Stomach (tissue), 9 donors: ENCODE measurements around the gene UBE2V1. TPM values are rescaled to one million over a fixed set of nuclear protein-coding genes. Genes with fewer than 3 reads are reported as not detected.

Source experiments
- DNase-seq, 2 donors: peaks; one replicate each; pipeline versions ENCODE4 v3.0.0 to v3.0.0-alpha.2; 2013 to 2019
- H3K27ac ChIP-seq, 5 donors: fragments of 200-600 bp in 4 of 5; sonication (generic) in 4 of 5; one replicate each; pipeline ENCODE4 v1.5.1; 2013 to 2019; ENCODE audit warnings: mild to moderate bottlenecking in 1 of 5, moderate library complexity in 1 of 5
- H3K27me3 ChIP-seq, 3 donors: fragments of 200-600 bp; sonication (generic); one replicate each; pipeline ENCODE4 v1.5.1; 2017 to 2019; ENCODE audit warnings: mixed run types in 1 of 3
- H3K36me3 ChIP-seq, 4 donors: fragments of 200-600 bp; sonication (generic); 1 replicate in 3 of 4; 2 replicates in 1 of 4; pipeline ENCODE4 v1.5.1; 2016 to 2019
- H3K4me1 ChIP-seq, 4 donors: fragments of 200-600 bp; sonication (generic); one replicate each; pipeline ENCODE4 v1.5.1; 2016 to 2019
- H3K4me3 ChIP-seq, 4 donors: fragments of 200-600 bp; sonication (generic) in 3 of 4; one replicate each; pipeline ENCODE4 v1.5.1; 2016 to 2019; ENCODE audit warnings: mild to moderate bottlenecking in 1 of 4
- H3K9me3 ChIP-seq, 4 donors: fragments of 200-600 bp; sonication (generic); one replicate each; pipeline ENCODE4 v1.5.1; 2016 to 2019
- EP300 ChIP-seq: sonication (generic); formaldehyde crosslinking; IDR thresholded peaks from one replicate; pipeline ENCODE4 v1.6.1; 2017; ENCODE audit warnings: antibody characterized with exemption
- POLR2A ChIP-seq, 4 donors: fragments of 450-650 bp; IDR thresholded peaks; one replicate each; pipeline ENCODE4 v1.6.1; 2016; ENCODE audit warnings: antibody characterized with exemption in 4 of 4, control low read depth in 2 of 4, mild to moderate bottlenecking in 1 of 4, moderate library complexity in 1 of 4
- POLR2AphosphoS5 ChIP-seq, 3 donors: sonication (generic); formaldehyde crosslinking; IDR thresholded peaks; one replicate each; pipeline ENCODE4 v1.6.1; 2016; ENCODE audit warnings: antibody characterized with exemption in 3 of 3
- WGBS, 5 donors: extraction: QIAGEN DNeasy Blood & Tissue Kit in 3 of 5; methylation state at CpG; one replicate each; pipeline versions ENCODE4 v1.1.5 to v1.1.7; 2013 to 2018; 5-methylcytosine and 5-hydroxymethylcytosine counted together
- intact Hi-C: fragments of 100-400 bp; cut with DNase I; formaldehyde crosslinking; loops from one replicate; pipeline ENCODE4 v1.15.1; 2023; ENCODE audit warnings: low total_unique reads
- polyA plus RNA-seq, 3 donors: library from polyadenylated mRNA; stranded (reverse); fragments of 200-250 nt; gene quantifications; one replicate each; pipeline ENCODE4 v1.2.3, GENCODE V29; 2013
- total RNA-seq, 5 donors: library from RNA; depleted of rRNA; stranded (reverse); fragments of >200 nt; gene quantifications; one replicate each; pipeline versions ENCODE4 v1.1.0 to v1.2.3, GENCODE V29; 2014 to 2016
- TF ChIP-seq, protein P1 (sequence below), 7 experiments: fragments of 450-650 bp in 4 of 7; fragments of 200-600 bp in 3 of 7; sonication (generic) in 3 of 7; IDR thresholded peaks; one replicate each; pipeline ENCODE4 v1.5.1; 2016 to 2019; ENCODE audit warnings: antibody characterized with exemption in 7 of 7, control low read depth in 2 of 7, mild to moderate bottlenecking in 1 of 7
- donor health status: healthy with polysubstance abuse.
- donor health status: Bipolar disorder and iron deficiency.
- donor health status: healthy.

UBE2V1 gene
- total and polyA plus RNA-seq, 8 donors: 52.6 to 111 (median 72.5) TPM

DNA sequence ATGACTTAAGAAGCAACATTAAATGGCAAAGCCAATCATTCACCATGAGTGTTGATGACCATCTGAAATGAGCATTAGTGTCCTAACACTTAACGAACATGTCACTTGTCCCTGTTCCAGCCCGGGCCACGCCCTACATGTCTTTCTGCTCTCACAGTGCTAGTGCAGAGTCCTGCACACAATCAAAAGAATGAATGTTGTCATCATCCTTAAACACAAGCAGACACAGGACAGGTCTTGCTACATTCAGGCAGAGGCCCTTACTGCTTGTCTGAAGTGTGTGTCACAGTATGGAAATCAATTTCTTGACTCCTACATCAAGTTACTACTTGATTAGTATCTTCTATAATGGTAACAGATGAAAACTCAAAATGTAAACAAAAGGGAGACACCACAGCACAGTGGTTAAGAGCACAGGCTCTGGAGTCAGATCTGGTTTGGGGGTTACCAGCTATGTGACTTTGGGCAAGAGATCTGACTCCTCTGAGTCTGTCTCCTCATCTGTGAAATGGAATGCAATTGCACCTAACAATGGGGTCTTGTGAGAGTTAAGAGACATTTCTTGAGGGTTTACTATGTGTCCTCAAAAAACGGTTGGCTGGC is 17.4 kb downstream of the UBE2V1 start:
- Histone ChIP-seq H3K36me3 (peaks cover 10 to 58% (median 42%) of the 10 kb centered on the region in 4 donors), H3K27me3 (no peaks in the 10 kb centered on the region), H3K9me3 (no peaks in the 10 kb centered on the region), H3K4me1 (peaks cover 17 to 55% (median 36%) of the 10 kb centered on the region in 4 donors), H3K4me3 (no peak overlapping the region), H3K27ac (no peak overlapping the region)
- intact Hi-C loops: no loop called here
- 65 to 77% (median 75%) methylated on average over 4 of the region's 4 CpGs for WGBS, 5 donors
- TF ChIP-seq, protein P1, sequence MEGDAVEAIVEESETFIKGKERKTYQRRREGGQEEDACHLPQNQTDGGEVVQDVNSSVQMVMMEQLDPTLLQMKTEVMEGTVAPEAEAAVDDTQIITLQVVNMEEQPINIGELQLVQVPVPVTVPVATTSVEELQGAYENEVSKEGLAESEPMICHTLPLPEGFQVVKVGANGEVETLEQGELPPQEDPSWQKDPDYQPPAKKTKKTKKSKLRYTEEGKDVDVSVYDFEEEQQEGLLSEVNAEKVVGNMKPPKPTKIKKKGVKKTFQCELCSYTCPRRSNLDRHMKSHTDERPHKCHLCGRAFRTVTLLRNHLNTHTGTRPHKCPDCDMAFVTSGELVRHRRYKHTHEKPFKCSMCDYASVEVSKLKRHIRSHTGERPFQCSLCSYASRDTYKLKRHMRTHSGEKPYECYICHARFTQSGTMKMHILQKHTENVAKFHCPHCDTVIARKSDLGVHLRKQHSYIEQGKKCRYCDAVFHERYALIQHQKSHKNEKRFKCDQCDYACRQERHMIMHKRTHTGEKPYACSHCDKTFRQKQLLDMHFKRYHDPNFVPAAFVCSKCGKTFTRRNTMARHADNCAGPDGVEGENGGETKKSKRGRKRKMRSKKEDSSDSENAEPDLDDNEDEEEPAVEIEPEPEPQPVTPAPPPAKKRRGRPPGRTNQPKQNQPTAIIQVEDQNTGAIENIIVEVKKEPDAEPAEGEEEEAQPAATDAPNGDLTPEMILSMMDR (IDR thresholded peaks at IDR 0.05): no peak
- no peak for TF ChIP-seq EP300
- TF ChIP-seq POLR2A (IDR thresholded peaks at IDR 0.05): no peak
- TF ChIP-seq POLR2AphosphoS5 (IDR thresholded peaks at IDR 0.05): no peak
- no peak for DNase-seq

DNA sequence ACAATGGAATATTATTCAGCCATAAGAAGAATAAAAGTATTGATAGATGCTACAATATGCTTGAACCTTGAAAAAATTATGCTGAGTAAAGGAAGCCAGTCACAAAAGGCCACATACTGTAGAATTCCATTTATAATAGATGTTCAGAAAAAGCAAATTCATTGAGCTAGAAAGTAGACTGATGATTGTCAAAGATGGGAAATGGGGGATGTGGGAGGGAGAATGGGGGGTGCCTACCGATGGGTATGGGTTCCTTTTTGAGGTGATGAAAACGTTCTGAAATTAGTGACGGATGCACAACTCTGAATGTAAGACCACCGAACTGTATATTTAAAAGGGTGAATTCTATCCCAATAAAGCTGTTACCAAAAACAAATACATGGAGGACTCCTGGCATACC is 18.4 kb downstream of the UBE2V1 start:
- Histone ChIP-seq H3K4me3 (no peak overlapping the region), H3K9me3 (no peaks in the 10 kb centered on the region), H3K36me3 (peaks cover 10 to 64% (median 52%) of the 10 kb centered on the region in 4 donors), H3K4me1 (peaks cover 8 to 50% (median 28%) of the 10 kb centered on the region in 4 donors), H3K27ac (no peak overlapping the region), H3K27me3 (no peaks in the 10 kb centered on the region)
- 88 to 93% (median 89%) methylated on average over 4 of the region's 4 CpGs for WGBS, 5 donors
- TF ChIP-seq, protein P1 (IDR thresholded peaks at IDR 0.05): no peak
- no peak for TF ChIP-seq EP300
- TF ChIP-seq POLR2AphosphoS5 (IDR thresholded peaks at IDR 0.05): no peak
- TF ChIP-seq POLR2A (IDR thresholded peaks at IDR 0.05): no peak
- no peak for DNase-seq
- intact Hi-C loops: no loop called here

DNA sequence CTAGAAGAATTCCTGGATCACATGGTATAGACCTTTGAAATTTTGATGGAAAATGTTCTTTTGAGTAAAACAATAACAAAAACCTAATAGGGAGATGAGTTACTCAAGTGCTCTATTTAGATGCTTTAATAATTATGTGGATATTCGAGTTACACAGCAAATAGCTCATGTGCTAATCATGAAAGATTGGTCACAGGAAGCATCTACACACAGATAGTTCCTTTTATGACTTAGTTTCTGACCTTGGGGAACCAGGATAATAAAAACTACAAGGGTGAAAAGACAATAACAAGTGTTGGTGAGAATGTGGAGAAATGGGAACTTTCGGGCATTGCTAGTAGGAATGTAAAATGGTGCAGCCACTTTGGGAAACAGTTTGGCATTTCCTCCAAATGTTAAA is 19.7 kb downstream of the UBE2V1 start:
- Histone ChIP-seq H3K9me3 (no peaks in the 10 kb centered on the region), H3K4me3 (no peak overlapping the region), H3K27me3 (no peaks in the 10 kb centered on the region), H3K4me1 (peaks cover 0 to 49% (median 16%) of the 10 kb centered on the region in 4 donors), H3K36me3 (peaks cover 10 to 76% (median 60%) of the 10 kb centered on the region in 4 donors), H3K27ac (no peak overlapping the region)
- 85 to 90% (median 88%) methylated on average over 2 of the region's 2 CpGs for WGBS, 5 donors
- intact Hi-C loops: no loop called here
- no peak for TF ChIP-seq POLR2AphosphoS5 (IDR thresholded peaks at IDR 0.05)
- TF ChIP-seq POLR2A (IDR thresholded peaks at IDR 0.05): no peak
- TF ChIP-seq EP300: no peak
- TF ChIP-seq, protein P1 (IDR thresholded peaks at IDR 0.05): no peak
- DNase-seq: no peak

DNA sequence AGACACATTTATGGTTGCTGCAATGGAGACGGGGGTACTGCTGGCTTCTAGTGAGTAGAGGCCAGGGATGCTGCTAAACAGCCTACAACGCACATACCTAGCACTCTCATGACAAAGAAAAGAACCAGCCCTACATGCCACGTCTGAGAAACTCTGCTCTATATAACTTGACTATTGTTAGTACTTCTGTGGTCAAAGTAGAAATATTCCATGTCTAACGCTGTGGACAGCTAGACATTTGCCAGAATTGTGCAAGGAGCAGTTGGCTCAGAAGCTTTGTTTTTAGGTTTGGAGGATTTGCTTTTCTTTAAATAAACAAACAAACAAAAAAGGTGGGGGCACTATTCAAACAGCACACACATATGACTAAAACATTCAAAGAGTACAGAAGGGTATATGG is 20.5 kb downstream of the UBE2V1 start:
- DNase-seq: no peak
- peak overlapping the region in 1 of 5 donors; percentile 58 for H3K27ac ChIP-seq
- H3K4me1 ChIP-seq: peaks cover 0 to 45% (median 14%) of the 10 kb centered on the region in 4 donors
- no peaks in the 10 kb centered on the region for H3K27me3 ChIP-seq
- intact Hi-C loops: no loop called here
- H3K36me3 ChIP-seq: peaks cover 10 to 76% (median 62%) of the 10 kb centered on the region in 4 donors
- TF ChIP-seq POLR2AphosphoS5 (IDR thresholded peaks at IDR 0.05) (peak in 1 of 3 donors; percentile 8), POLR2A (IDR thresholded peaks at IDR 0.05) (no peak)
- TF ChIP-seq, protein P1 (IDR thresholded peaks at IDR 0.05): no peak
- H3K9me3 ChIP-seq: no peaks in the 10 kb centered on the region
- no peak overlapping the region for H3K4me3 ChIP-seq
- WGBS, 5 donors: 59 to 80% (median 79%) methylated on average over 4 of the region's 4 CpGs
